Measurements from ENCODE around the gene CDCA8.

The CDCA8 gene

DNA sequence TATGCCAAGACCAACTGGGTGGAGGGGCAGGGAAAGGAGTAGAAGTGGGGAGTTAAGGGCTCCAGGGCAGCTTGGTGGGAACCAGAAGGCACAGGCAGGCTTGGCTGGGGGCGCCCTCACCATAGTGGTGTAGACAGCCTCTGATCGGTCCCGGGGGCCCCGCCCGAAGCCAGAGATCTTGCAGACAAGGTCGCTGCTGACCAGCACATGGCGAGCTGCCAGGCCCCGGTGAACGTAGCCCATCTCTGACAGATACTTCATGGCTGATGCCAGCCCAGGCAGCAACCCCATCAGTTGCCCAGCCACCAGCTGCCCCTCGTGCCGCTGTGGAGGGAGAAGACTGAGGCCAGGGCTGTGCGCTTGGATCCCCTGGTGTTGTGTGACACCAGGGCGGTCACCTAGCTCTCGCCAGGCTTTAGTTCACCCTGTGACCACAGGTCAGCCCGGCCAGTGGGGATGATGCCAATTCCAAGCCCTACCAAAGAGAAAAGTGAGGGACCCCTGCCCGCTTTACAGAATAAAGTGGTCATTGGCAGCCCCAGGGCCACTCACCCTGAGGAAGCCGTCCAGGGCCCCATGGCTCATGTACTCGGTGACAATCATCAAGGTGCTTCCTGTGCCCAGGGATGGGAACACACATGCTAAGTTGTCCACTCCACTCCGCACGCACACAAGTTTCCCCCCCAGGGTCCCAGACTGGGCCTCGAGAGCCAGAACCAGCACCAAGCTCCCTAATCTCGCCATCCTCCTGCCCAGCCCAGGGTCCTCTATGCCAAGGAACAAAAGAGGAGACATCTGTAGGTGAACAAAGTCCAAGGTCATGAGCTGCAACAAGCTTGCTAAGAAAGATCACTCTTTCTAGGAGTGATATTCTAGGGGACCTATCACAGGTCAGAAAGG is 28.2 kb downstream of the CDCA8 start:
- Histone ChIP-seq H3K4me3 (ENCODE audit: low read length in 2 of 2) (no peak overlapping the region), H3K36me3 (ENCODE audit: control insufficient read depth in 2 of 2, insufficient read depth in 2 of 2, low read length in 2 of 2) (peaks cover 16 to 39% of the 10 kb centered on the region in 2 donors), H3K27me3 (ENCODE audit: control insufficient read depth in 2 of 2, insufficient read depth in 2 of 2, low read length in 2 of 2) (no peaks in the 10 kb centered on the region), H3K9ac (ENCODE audit: low read depth in 1 of 2, low read length in 2 of 2) (no peak overlapping the region), H3K4me1 (ENCODE audit: control insufficient read depth in 2 of 2, insufficient read depth in 2 of 2, low read length in 2 of 2) (no peaks in the 10 kb centered on the region), H3K27ac (ENCODE audit: low read depth in 2 of 2, low read length in 2 of 2) (no peak overlapping the region), H3K9me3 (ENCODE audit: control insufficient read depth in 2 of 2, low read length in 2 of 2) (no peaks in the 10 kb centered on the region)

DNA sequence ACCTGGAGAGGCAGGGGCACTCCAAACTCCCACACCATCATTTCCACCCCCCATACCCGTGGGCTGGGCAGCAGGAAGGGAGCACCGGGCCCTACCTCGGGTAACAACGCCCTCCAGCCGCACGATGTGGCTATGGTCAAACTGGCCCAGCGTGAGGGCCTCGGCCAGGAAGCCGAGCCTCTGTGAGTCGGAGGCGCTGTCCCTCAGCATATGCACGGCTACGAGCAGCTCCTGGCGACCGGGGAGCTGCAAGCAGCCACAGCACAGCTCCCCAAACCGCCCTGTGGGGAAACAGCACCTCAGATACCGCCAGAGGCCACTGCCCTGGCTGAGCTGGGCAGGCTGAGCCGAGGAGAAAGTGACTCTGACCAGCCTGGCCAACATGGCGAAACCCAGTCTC is 29.2 kb downstream of the CDCA8 start:
- Histone ChIP-seq H3K4me3 (ENCODE audit: low read length in 2 of 2) (no peak overlapping the region), H3K27ac (ENCODE audit: low read depth in 2 of 2, low read length in 2 of 2) (no peak overlapping the region), H3K9ac (ENCODE audit: low read depth in 1 of 2, low read length in 2 of 2) (no peak overlapping the region), H3K27me3 (ENCODE audit: control insufficient read depth in 2 of 2, insufficient read depth in 2 of 2, low read length in 2 of 2) (no peaks in the 10 kb centered on the region), H3K4me1 (ENCODE audit: control insufficient read depth in 2 of 2, insufficient read depth in 2 of 2, low read length in 2 of 2) (no peaks in the 10 kb centered on the region), H3K9me3 (ENCODE audit: control insufficient read depth in 2 of 2, low read length in 2 of 2) (no peaks in the 10 kb centered on the region), H3K36me3 (ENCODE audit: control insufficient read depth in 2 of 2, insufficient read depth in 2 of 2, low read length in 2 of 2) (peaks cover 25 to 39% of the 10 kb centered on the region in 2 donors)

DNA sequence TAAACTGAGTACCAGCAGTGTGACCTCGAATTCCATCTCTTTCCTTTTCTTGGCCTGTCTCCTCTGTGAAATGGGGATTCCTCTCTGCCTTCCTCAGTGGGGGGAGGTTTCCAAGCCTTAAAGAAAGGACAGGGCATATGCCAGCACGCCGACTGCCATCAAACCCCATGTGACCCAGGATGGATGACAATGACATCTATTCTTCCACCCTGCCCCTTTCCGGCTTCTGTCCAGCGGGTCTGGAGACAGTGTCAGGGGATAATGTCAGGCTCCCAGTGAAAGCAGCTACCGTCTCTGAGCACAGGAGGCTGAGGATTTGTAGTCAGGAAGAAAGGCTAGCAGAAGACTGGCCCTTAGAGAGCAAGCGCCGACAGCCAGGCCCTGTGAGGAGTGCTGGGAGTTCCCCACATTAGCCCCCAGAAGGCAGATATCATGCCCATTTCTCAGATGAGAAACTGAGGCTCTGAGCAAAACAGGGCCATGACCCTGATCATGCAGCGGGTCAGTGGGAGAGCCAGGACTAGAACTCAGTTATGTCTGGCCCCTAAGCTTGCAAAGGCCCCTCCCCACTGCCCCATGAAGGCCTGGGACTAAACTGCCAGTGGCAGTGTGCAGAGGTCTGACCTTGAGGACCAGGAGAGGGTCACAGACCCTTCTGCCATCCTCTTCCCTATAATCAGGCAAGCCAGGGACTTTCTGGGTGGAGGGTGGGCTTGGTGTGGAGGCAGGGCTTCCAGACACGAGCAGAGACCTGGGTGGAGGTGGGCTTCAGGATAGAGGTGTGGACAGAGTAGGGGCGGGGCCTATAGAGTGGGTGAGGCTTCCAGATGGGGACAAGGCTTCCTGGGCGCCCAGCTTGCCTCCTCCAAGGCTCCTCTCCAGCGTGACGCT is 30.1 kb downstream of the CDCA8 start:
- Histone ChIP-seq H3K9ac (ENCODE audit: low read depth in 1 of 2, low read length in 2 of 2) (no peak overlapping the region), H3K27ac (ENCODE audit: low read depth in 2 of 2, low read length in 2 of 2) (no peak overlapping the region)

DNA sequence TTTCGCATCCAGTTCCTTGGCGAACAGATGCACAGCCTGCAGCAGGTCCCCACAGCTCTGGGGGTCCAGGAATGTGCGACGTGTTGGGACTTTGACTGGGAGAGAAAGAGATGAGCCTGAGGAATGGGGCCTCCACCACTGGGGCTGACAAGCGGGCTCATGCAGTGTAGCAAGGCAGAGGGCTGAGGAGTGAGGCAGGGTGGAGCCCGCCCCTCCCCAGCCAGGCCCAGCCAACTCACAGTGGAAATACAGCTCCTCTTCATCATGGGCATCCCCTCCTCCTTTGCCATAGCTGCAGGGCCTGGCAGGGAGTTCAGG is 30.7 kb downstream of the CDCA8 start:
- H3K9me3 ChIP-seq (ENCODE audit: control insufficient read depth in 2 of 2, low read length in 2 of 2), result no peaks in the 10 kb centered on the region
- H3K27ac ChIP-seq (ENCODE audit: low read depth in 2 of 2, low read length in 2 of 2), result no peak overlapping the region
- no peaks in the 10 kb centered on the region for H3K4me1 ChIP-seq (ENCODE audit: control insufficient read depth in 2 of 2, insufficient read depth in 2 of 2, low read length in 2 of 2)
- H3K9ac ChIP-seq (ENCODE audit: low read depth in 1 of 2, low read length in 2 of 2), result no peak overlapping the region
- no peaks in the 10 kb centered on the region for H3K27me3 ChIP-seq (ENCODE audit: control insufficient read depth in 2 of 2, insufficient read depth in 2 of 2, low read length in 2 of 2)
- H3K4me3 ChIP-seq (ENCODE audit: low read length in 2 of 2), result no peak overlapping the region
- H3K36me3 ChIP-seq (ENCODE audit: control insufficient read depth in 2 of 2, insufficient read depth in 2 of 2, low read length in 2 of 2), result peaks cover 29 to 40% of the 10 kb centered on the region in 2 donors

More for the DNA sequence above, 30.1 kb downstream of the CDCA8 start:
- Histone ChIP-seq H3K9me3 (ENCODE audit: control insufficient read depth in 2 of 2, low read length in 2 of 2) (no peaks in the 10 kb centered on the region), H3K27me3 (ENCODE audit: control insufficient read depth in 2 of 2, insufficient read depth in 2 of 2, low read length in 2 of 2) (no peaks in the 10 kb centered on the region), H3K4me1 (ENCODE audit: control insufficient read depth in 2 of 2, insufficient read depth in 2 of 2, low read length in 2 of 2) (no peaks in the 10 kb centered on the region), H3K4me3 (ENCODE audit: low read length in 2 of 2) (no peak overlapping the region), H3K36me3 (ENCODE audit: control insufficient read depth in 2 of 2, insufficient read depth in 2 of 2, low read length in 2 of 2) (peaks cover 29 to 45% of the 10 kb centered on the region in 2 donors)

DNA sequence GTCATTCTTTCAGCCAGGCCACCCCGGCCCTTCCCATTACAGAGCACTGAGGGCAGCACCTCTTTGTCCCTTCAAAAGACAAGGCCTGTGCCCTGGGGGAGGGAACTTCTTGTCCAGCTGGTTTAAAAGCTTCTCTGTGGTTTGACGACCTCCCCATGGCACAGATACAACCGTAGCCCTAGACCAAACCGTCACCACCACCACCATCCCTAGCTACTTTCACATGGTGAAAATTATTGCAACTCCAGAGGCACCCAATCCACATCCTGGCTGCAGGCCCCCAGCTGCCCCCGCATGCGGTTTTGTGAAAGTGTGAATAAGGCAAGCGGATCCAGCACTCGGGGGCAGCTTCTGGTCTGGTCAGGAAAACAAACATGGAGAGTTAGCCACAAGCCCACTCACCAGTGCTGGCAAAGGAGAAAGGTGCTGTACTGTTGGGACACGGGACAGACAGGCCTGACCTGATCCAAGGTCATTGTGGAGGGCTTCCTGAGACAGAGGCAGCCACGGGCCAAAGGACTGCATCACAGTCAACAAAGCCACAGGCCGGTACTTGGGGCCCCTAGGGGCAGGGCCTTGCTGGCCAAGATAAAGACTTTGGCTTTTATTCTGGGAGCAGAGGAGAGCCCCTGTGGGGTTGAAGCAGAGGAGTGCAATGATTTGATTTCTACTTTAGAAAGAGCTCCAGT is 31.2 kb downstream of the CDCA8 start:
- no peak overlapping the region for H3K27ac ChIP-seq (ENCODE audit: low read depth in 2 of 2, low read length in 2 of 2)

DNA sequence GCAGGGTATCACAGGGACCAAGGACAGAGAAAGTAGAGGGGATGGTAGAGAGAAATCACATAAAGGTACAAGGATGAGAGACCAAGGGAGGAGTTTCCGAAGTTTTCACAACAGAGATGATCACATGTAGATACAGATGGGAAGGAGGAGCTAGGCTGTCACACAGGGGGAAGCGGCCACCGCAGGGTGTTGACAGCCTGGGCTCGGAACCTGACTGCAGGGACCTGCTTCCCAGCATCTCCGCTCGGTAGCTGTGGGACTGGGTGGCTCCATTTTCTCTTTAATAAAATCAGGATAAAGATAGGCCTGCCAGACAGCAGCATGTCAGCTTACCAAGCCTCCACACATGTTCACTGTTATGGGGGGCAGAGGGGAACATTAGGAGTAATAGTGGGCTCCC is 32.3 kb downstream of the CDCA8 start:
- Histone ChIP-seq H3K36me3 (ENCODE audit: control insufficient read depth in 2 of 2, insufficient read depth in 2 of 2, low read length in 2 of 2) (peaks cover 21 to 25% of the 10 kb centered on the region in 2 donors), H3K4me3 (ENCODE audit: low read length in 2 of 2) (no peak overlapping the region), H3K9ac (ENCODE audit: low read depth in 1 of 2, low read length in 2 of 2) (no peak overlapping the region), H3K9me3 (ENCODE audit: control insufficient read depth in 2 of 2, low read length in 2 of 2) (no peaks in the 10 kb centered on the region), H3K27ac (ENCODE audit: low read depth in 2 of 2, low read length in 2 of 2) (no peak overlapping the region), H3K27me3 (ENCODE audit: control insufficient read depth in 2 of 2, insufficient read depth in 2 of 2, low read length in 2 of 2) (no peaks in the 10 kb centered on the region), H3K4me1 (ENCODE audit: control insufficient read depth in 2 of 2, insufficient read depth in 2 of 2, low read length in 2 of 2) (no peaks in the 10 kb centered on the region)

More for the DNA sequence above, 31.2 kb downstream of the CDCA8 start:
- Histone ChIP-seq H3K9me3 (ENCODE audit: control insufficient read depth in 2 of 2, low read length in 2 of 2) (no peaks in the 10 kb centered on the region), H3K36me3 (ENCODE audit: control insufficient read depth in 2 of 2, insufficient read depth in 2 of 2, low read length in 2 of 2) (peaks cover 26 to 36% of the 10 kb centered on the region in 2 donors), H3K4me3 (ENCODE audit: low read length in 2 of 2) (no peak overlapping the region), H3K4me1 (ENCODE audit: control insufficient read depth in 2 of 2, insufficient read depth in 2 of 2, low read length in 2 of 2) (no peaks in the 10 kb centered on the region), H3K27me3 (ENCODE audit: control insufficient read depth in 2 of 2, insufficient read depth in 2 of 2, low read length in 2 of 2) (no peaks in the 10 kb centered on the region), H3K9ac (ENCODE audit: low read depth in 1 of 2, low read length in 2 of 2) (no peak overlapping the region)

DNA sequence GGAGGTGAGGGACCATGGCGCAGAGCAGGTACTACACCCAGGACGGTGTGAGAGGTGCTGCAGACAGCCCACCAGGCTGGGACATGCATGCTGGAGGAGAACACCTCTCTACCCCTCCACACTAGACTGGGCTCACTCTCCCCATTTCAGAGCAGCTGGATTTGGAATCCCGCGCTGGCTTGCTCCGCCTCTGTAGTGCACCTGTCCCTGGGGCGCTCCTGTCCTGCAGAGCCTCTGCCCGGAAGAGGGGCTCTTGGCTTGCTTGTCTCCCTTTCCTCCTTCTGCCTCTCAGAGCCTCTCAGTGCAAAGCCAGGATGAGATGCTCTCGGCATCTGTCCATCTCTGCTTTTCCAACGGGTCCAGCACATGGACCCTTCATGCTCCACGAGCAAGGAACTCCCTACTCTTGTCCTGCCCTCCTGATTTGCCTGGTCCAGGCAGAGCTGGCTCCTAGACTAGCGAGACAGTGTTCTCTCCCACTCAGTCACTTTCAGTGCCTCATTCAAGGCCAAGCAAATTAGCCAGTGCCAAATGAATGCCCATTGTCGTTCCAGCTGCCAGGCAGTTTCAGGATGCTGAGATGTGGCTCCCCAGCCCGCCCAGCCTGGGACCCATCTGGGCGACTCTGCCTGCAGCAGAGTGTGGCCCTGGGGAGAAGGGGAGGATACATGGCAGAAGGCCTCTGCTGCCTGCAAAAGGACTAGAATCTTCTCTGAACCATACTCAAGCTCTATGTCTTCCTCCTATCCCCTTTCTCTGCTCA is 33.7 kb downstream of the CDCA8 start:
- Histone ChIP-seq H3K9me3 (ENCODE audit: control insufficient read depth in 2 of 2, low read length in 2 of 2) (no peaks in the 10 kb centered on the region), H3K36me3 (ENCODE audit: control insufficient read depth in 2 of 2, insufficient read depth in 2 of 2, low read length in 2 of 2) (peaks cover 21 to 24% of the 10 kb centered on the region in 2 donors), H3K9ac (ENCODE audit: low read depth in 1 of 2, low read length in 2 of 2) (no peak overlapping the region), H3K4me1 (ENCODE audit: control insufficient read depth in 2 of 2, insufficient read depth in 2 of 2, low read length in 2 of 2) (no peaks in the 10 kb centered on the region), H3K27me3 (ENCODE audit: control insufficient read depth in 2 of 2, insufficient read depth in 2 of 2, low read length in 2 of 2) (no peaks in the 10 kb centered on the region), H3K27ac (ENCODE audit: low read depth in 2 of 2, low read length in 2 of 2) (no peak overlapping the region), H3K4me3 (ENCODE audit: low read length in 2 of 2) (no peak overlapping the region)

DNA sequence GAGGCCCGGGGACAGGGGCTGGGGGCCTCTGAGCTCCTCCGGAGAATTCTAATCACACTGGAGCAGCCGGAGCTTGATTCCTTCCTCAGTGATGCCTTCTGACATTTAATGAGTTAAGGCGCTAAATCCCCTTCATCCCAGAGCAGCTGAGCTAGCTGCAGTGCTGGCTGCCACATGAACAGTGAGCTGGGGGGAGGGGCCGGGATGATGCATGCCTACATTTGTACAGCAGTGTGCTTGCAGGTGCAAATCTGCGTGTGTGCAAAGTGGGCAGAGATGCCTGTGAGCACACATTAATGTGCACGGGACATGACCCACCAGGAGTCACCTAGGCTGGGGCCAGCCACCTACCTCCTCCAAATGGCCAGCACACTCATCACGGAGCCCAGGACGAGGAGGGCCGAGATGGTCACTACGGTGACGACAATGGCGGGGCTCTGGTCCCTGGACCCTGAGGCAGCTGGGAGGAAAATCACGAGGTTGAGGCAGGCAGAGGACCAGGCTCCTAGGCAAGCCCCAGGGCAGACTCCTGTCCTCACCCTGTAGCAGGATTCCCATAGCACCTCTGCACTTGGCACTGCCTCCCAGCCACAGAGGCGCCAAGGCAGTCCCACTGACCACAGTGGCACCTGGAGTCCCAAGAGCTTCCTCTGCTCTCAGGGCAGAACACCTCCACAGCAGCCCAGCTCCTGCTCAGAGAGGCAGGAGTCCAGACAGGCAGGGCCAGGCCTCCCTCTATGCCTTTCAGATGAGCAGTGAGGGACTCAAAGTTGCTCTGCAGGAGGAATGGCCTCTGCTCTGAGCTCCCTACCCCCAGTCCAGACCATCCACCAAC is 34.7 kb downstream of the CDCA8 start:
- Histone ChIP-seq H3K36me3 (ENCODE audit: control insufficient read depth in 2 of 2, insufficient read depth in 2 of 2, low read length in 2 of 2) (peaks cover 21 to 24% of the 10 kb centered on the region in 2 donors), H3K4me1 (ENCODE audit: control insufficient read depth in 2 of 2, insufficient read depth in 2 of 2, low read length in 2 of 2) (peaks cover 1% of the 10 kb centered on the region in 2 donors), H3K27me3 (ENCODE audit: control insufficient read depth in 2 of 2, insufficient read depth in 2 of 2, low read length in 2 of 2) (no peaks in the 10 kb centered on the region), H3K9me3 (ENCODE audit: control insufficient read depth in 2 of 2, low read length in 2 of 2) (no peaks in the 10 kb centered on the region), H3K9ac (ENCODE audit: low read depth in 1 of 2, low read length in 2 of 2) (no peak overlapping the region), H3K4me3 (ENCODE audit: low read length in 2 of 2) (no peak overlapping the region), H3K27ac (ENCODE audit: low read depth in 2 of 2, low read length in 2 of 2) (no peak overlapping the region)

DNA sequence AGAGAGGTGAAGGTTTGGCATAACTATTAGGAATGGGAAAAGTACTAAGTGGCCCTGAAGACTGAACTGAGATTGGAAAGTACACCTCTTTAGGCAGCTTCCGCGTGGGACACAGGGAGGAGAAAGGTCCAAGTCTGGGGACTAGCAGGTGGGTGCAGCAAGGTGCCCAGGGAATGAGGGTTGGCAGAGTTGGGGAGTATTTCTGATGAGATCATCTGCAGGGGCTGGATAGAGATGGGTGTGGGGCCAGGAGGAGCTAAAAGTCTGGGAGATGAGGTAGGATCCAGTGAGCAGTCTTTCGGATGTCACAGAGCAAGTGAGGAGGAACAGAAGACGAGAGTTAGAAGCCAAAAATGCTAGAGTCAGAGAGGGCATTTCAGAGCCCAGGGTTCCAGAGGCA is 36.1 kb downstream of the CDCA8 start:
- Histone ChIP-seq H3K36me3 (ENCODE audit: control insufficient read depth in 2 of 2, insufficient read depth in 2 of 2, low read length in 2 of 2) (peaks cover 9 to 24% of the 10 kb centered on the region in 2 donors), H3K9ac (ENCODE audit: low read depth in 1 of 2, low read length in 2 of 2) (no peak overlapping the region), H3K27me3 (ENCODE audit: control insufficient read depth in 2 of 2, insufficient read depth in 2 of 2, low read length in 2 of 2) (no peaks in the 10 kb centered on the region), H3K9me3 (ENCODE audit: control insufficient read depth in 2 of 2, low read length in 2 of 2) (no peaks in the 10 kb centered on the region), H3K4me1 (ENCODE audit: control insufficient read depth in 2 of 2, insufficient read depth in 2 of 2, low read length in 2 of 2) (peaks cover 7 to 10% of the 10 kb centered on the region in 2 donors), H3K27ac (ENCODE audit: low read depth in 2 of 2, low read length in 2 of 2) (no peak overlapping the region), H3K4me3 (ENCODE audit: low read length in 2 of 2) (no peak overlapping the region)
